LNCaP clone FGC (cell line): ENCODE results near the gene ZBBX.

Experiments
- DNase-seq: peaks from one replicate; pipeline ENCODE4 v3.0.0-alpha.2; 2011; ENCODE audit warnings: low read depth
- H3K4me3 ChIP-seq: 2 replicates; pipeline ENCODE4 v1.5.1; 2011; ENCODE audit warnings: mild to moderate bottlenecking, low read depth, low read length, control low read depth
- TF ChIP-seq, protein P1 (sequence below): IDR thresholded peaks from 2 replicates; pipeline ENCODE4 v1.5.1; 2012; ENCODE audit warnings: mild to moderate bottlenecking; ENCODE audit not compliant: control insufficient read depth, insufficient read depth; ENCODE audit errors: extremely low read depth

ZBBX gene

DNA sequence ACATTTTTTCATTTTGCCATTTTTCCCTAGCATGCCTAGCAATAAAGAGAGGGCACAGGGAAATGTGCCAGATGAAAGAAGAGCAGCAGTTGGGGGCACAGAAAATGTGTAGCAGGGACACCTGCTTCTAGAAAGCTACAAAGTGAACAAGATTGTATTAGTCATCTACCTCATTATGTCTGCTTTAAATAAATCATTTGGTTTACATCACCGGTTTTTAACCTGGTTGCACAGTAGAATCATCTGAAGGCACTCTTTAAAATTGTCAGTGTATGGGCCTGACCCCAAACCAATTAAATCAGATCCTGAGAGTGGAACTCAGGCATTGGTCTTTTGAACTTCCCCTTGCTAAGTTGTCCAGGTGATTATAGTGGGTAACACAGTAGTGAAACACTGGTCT, 73.8 kb downstream of the ZBBX start:
- H3K4me3 ChIP-seq, result no peak overlapping the region
- DNase-seq, result no peak
- TF ChIP-seq, protein P1, sequence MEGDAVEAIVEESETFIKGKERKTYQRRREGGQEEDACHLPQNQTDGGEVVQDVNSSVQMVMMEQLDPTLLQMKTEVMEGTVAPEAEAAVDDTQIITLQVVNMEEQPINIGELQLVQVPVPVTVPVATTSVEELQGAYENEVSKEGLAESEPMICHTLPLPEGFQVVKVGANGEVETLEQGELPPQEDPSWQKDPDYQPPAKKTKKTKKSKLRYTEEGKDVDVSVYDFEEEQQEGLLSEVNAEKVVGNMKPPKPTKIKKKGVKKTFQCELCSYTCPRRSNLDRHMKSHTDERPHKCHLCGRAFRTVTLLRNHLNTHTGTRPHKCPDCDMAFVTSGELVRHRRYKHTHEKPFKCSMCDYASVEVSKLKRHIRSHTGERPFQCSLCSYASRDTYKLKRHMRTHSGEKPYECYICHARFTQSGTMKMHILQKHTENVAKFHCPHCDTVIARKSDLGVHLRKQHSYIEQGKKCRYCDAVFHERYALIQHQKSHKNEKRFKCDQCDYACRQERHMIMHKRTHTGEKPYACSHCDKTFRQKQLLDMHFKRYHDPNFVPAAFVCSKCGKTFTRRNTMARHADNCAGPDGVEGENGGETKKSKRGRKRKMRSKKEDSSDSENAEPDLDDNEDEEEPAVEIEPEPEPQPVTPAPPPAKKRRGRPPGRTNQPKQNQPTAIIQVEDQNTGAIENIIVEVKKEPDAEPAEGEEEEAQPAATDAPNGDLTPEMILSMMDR, result no peak

DNA sequence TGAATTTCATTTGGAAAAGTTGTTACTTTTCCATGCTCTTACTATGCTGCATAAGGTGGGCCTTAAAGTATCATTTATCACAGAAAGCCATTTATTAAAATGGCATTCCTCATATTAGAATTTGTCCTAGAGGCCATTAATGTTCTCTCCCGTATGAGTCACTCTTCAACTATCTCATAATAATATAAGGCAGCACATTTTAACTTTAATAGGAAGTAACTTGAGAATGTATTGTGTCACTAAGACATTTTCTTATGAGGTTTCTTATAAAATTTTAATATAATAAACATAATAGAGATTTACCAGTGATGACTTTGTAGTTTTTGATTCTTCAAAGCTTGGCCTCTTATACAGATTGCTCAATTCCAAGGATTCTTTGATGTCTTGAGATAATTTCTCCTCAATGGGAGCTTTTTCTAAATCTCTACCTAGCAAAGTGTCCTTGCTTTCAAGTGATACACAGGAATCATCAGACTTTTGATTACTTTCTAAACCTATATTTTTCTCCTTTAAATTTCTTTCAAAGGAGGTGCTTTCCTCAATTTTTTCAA, 74.7 kb downstream of the ZBBX start:
- no peak for DNase-seq
- TF ChIP-seq, protein P1, result no peak
- H3K4me3 ChIP-seq, result no peak overlapping the region

DNA sequence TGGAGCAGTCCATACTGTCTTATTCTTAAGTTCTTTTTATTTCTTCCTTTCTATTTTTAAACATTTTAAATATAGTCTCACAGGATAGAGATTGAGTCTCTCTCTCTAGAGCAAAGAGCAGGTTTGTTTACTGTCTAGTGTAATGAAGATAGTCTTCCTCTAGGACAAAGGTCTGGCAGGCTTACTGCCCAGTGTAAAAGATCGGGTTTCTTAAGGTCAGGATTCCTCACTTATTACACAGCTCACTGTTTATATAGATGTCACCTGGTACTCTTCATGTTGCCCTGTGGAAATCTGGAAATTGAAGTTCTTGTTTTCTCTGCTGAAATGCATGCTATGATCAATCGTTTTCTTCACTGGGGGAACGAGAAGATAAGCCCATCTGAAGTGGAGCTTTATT, 76.0 kb downstream of the ZBBX start:
- peak; percentile 96 for DNase-seq
- H3K4me3 ChIP-seq, result no peak overlapping the region
- TF ChIP-seq, protein P1, result no peak

DNA sequence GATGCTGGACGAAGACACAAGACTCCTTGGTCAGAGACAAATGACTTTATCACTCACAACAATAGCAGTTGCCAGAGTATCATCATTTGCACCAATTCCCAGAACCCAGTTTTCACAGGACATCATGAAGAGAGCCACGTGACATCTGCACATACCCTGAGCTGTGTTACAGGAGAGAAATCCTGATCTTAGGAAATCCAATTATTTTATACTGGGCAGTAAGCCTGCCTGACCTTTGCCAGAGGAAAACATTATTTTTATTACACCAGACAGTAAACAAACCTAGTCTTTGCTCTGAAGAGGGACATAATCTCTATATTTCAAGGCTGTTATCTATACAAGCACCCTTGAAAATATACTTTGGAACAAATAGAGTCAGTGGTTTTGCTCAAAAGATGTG, 77.4 kb downstream of the ZBBX start:
- DNase-seq, result peak; percentile 61
- TF ChIP-seq, protein P1, result no peak
- no peak overlapping the region for H3K4me3 ChIP-seq

DNA sequence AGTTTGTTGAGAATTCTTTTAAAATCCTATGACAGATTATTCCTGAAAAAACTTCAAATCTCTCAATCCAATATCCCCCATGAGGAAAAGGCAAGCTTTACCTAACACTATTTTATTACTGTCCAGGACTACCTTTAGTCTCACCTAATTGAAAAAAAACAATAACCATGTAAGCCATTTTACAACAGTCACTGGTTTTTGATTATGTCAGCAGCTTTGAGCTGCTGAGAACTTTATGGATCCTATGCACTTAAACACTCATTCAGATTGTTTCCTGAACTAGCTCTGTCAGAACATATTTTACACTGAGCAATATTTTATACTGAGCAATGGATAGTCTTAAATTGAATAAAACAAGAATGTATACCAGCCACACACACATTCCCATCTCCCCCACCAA, 79.9 kb downstream of the ZBBX start:
- TF ChIP-seq, protein P1, result no peak
- no peak overlapping the region for H3K4me3 ChIP-seq
- DNase-seq, result no peak

DNA sequence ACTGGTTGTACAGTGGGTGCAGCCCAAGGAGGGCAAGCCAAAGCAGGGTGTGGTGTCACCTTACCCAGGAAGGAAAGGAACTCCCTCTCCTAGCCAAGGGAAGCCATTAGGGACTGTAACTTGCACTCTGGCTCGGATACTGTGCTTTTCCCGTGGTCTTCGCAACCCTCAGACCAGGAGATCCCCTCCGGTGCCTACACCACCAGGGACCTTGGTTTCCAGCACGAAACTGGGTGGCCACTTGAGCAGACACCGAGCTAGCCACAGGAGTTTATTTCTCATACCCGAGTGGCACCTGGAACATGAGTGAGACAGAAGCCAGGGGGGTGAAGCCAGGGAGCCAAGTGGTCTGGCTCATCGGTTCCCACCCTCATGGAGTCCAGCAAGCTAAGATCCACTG, 90.7 kb downstream of the ZBBX start:
- DNase-seq, result no peak
- no peak overlapping the region for H3K4me3 ChIP-seq
- TF ChIP-seq, protein P1, result no peak

DNA sequence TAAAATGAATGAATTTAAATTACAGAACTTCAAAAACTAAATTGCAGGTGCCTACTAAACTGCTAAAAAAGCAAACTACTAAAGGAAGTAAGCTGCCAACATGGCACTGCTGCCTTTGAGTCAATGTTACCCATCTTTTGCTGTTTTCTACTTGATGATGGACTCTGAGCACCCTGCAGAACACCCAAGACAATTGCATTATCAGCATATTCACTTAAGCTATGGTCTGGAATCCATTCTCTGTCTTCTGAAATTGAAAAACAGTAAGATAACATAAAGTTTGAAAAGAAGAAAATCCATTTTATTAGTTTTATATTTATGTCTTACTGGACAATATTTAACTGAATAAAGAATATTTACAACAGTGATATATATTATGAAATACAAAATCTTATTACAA, 91.4 kb downstream of the ZBBX start:
- no peak for DNase-seq
- no peak overlapping the region for H3K4me3 ChIP-seq
- TF ChIP-seq, protein P1, result no peak
